ENCODE results near the gene SLC1A2.
"Not testable (repeated sequence)": the region's sequence is repeated elsewhere in the genome, so short reads cannot be mapped to it uniquely, and the experiment has no call there.

The SLC1A2 gene

GRCh38 chr11:35242412-35243242 is 176.7 kb downstream of the SLC1A2 start:
- DNase-seq (ENCODE audit: low spot score): no peak

DNA sequence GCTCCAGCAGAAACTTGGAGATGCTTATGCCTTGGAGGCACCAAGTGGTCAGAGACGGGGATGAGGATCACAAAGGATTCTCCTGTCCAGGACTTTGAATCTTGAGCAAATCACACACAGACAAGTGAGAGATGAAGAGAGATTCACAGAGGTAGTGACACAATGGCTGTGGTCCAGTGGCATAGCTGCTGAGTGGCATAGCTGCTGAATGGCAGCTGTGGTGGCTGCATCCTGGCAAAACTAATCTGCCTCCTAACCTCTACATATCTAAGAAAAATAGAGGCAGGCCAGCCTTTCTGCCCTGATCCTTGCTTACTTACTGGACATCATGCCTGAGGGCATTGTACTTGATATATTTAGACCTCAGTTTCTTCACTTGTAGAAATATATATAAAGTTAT is 177.8 kb downstream of the SLC1A2 start:
- no peak for DNase-seq (ENCODE audit: low spot score)

- no peak for DNase-seq (ENCODE audit: low spot score)
Measured at GRCh38 chr11:35241083-35241482, 178.3 kb downstream of the SLC1A2 start.

- DNase-seq (ENCODE audit: low spot score): no peak
Measured at GRCh38 chr11:35239471-35240075, 179.8 kb downstream of the SLC1A2 start.

GRCh38 chr11:35238882-35239281 is 180.5 kb downstream of the SLC1A2 start:
- no peak for DNase-seq (ENCODE audit: low spot score)

DNA sequence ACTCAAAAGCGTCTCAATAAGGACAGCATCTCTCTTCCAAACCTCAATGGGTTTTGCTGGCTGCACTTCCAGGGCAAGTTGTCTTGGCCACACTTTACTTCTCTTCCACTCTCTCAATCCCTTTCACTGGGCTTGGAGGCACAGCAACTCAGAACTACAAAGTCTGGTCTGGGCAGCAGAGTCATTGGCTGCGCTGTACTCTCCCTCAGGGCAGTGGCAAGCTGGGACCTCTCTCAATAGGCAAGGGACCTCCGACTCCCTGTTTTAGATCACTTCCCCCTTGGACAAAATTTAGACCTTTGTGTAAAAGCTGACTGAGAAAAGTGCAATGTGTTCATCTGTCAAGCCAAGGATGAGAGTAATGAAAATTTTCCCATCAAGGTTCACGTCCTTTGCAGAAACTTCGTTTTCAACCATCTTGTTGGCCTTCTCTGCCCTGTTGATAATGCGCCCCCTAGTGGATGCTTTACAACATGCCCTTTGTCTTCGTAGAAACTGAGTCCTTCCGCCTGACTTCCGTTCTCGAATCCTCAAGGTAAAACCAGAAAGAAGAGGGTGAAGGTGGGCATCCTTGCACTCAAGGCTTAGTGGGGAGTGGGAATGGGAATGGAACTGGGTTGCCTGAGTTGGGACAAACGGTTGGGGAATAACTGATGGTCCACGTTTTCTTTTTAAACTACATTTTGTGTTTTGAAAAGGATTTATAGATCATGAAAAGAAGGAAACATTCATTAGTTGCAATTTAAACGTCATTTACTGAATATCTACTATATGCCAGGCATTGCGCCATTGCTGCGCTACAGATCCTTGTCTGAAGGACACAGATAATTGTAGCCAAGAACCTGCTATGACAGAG is 181.3 kb downstream of the SLC1A2 start:
- peak; percentile 58 for DNase-seq (ENCODE audit: low spot score)

- DNase-seq (ENCODE audit: low spot score): no peak
Measured at GRCh38 chr11:35237351-35237750, 182.0 kb downstream of the SLC1A2 start.

DNA sequence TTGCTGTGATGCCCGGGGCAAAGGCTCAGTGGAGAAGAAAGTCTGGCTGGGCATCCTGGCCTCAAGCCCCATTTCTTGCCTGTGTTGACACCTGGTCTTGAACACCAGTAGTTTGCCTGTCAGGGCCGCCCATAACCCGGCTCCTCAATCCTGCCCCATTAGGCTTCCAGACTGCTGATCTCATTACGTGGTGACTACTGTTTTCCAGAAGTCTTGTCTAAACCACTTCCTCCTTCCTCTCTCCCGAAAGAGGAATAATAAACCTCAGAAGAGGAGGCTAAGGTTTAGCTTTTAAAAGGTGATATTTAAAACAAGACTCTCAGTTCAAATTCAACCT is 182.7 kb downstream of the SLC1A2 start:
- no peak for DNase-seq (ENCODE audit: low spot score)

DNA sequence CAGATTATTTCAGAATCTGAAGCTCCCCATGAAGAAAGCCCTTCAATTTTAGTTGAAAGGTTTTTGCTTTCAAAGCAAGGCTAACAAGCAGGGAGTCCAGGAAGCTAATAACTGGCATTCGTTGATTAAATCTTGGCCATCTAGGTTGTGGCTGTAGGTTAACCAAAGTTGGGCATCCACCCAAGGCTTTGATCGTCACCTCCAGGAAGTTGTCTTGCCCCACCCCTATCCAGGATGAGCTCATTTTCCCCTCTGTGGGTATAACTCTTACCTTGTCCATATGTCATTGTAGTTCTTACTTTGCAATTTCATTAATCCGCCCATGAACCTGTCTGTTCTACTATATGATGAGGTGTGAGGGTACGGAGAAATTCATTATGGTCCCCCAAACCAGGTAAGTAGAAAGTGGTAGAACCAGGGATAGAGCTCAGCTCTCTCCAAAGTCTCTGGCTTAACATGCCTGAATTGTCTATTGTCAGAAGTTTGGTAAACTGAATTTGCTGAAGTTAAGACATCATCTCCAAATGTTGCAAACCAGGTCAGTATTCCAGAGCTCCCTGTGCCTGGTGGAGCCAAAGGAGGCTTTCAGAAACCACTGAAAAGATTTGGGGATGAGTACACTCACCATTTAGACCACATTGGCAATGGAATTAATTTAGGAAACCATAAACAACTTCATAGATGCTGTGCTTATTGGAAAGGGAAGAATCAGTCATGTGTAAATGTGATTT is 183.3 kb downstream of the SLC1A2 start:
- no peak for DNase-seq (ENCODE audit: low spot score)

DNA sequence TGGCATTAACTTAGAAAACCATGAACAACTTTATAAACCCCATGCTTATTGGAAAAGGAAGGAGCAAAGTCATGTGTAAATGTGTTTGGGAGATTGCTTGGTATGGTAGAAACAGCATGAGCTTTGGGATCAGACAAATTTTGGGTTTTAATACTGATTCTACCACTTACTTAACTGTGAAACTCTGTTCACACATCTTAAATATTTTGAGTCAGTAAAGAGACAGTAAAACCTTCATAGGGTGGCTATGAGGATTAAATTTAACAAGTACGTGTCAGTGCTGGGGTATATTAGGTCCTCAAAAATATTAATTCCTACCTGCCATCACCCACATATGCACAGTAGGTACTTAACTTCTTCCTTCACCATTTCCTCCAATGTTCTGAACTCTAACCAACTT is 183.9 kb downstream of the SLC1A2 start:
- DNase-seq (ENCODE audit: low spot score): no peak

- no peak for DNase-seq (ENCODE audit: low spot score)
Measured at GRCh38 chr11:35235157-35235468, 184.2 kb downstream of the SLC1A2 start.

DNA sequence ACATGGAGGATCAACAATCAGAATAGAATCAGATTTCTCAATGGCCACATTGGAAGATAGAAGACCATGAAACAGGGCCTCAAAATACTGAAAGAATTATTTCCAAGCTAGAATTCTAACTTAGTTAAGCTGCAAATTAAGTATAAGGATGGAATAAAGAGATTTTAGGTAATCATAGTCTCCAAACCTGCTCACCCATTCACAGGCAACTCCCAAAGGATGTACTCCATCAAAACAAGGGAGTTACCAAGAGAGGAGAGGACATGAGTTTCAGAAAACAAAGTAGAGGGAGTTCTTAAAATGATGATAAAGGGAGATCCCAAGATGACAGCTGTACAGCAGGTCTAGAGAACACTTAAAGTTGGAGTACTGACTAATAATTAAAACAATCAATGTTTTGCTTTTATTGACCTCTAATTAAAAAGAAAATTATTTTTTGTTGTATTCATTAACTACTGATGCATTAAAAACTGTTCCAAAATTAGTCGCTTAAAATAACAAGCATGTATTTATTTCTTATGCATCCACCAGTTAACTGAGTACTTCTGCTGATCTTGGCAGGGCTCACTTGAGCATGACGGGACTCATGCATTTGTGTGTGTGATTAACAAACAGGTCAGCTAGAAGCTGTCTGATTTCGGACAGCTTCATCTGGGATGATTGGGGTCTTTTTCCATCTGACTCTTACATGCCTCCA is 184.8 kb downstream of the SLC1A2 start:
- DNase-seq (ENCODE audit: low spot score): no peak

GRCh38 chr11:35233518-35233917 is 185.8 kb downstream of the SLC1A2 start:
- no peak for DNase-seq (ENCODE audit: low spot score)

DNA sequence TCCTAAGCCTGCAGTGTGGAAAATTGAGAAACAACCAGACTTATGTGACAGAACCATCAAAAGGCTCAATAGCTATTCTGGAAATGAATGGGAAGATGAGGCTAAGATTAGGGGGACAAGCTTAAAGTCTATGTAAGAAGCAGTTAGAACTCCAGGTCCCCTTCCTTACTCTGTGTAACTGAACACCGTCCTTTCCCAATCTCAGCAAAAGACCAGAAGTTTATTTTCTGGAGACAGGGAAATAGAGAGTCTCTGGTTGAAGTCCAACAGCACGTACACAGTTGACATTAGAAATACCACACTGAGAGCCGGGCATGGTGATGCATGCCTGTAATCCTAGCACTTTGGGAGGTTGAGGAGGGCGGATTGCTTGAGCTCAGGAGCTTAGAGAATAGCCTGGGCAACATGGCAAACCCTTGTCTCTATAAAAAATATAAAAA is 186.4 kb downstream of the SLC1A2 start:
- no peak for DNase-seq (ENCODE audit: low spot score)

DNA sequence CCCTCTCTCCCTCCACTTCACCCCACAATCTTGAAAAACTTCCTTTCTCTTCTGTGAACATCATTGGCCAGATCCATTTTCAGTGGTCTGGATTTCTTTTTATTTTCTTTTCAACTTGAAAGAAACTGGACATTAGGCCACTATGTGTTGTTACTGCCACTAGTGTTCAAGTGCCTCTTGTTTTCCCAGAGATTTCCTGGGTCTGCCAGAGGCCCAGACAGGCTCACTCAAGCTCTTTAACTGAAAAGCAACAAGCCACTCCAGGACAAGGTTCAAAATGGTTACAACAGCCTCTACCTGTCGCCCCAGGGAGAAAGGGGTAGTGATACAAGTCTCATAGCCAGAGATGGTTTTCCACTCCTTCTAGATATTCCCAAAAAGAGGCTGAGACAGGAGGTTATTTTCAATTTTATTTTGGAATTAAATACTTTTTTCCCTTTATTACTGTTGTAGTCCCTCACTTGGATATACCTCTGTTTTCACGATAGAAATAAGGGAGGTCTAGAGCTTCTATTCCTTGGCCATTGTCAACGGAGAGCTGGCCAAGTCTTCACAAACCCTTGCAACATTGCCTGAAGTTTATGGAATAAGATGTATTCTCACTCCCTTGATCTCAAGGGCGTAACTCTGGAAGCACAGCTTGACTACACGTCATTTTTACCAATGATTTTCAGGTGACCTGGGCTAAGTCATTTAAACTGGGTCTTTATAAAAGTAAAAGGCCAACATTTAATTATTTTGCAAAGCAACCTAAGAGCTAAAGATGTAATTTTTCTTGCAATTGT is 188.1 kb downstream of the SLC1A2 start:
- no peak for DNase-seq (ENCODE audit: low spot score)

GRCh38 chr11:35230388-35230787 is 189.0 kb downstream of the SLC1A2 start:
- no peak for DNase-seq (ENCODE audit: low spot score)

DNA sequence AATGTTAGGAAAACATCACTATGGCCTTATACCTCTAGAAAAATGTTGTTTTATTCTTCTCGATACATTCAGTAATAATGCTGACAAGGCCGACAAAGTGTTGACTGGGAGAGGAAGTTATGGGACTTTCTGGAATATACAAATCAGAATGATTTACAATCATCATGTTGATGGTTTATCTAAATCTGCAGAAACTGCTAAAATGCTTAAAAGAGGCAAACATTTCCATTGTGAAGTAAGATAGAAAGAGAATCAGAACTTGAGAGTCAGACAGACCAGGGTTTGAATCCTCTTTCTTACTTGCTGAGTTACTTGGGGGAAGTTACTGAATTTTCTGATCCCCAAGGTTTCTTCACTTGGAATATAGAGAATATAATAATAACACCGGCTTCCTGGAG is 191.0 kb downstream of the SLC1A2 start:
- DNase-seq (ENCODE audit: low spot score): no peak

GRCh38 chr11:35227576-35228327 is 191.6 kb downstream of the SLC1A2 start:
- no peak for DNase-seq (ENCODE audit: low spot score)

GRCh38 chr11:35226756-35227155 is 192.6 kb downstream of the SLC1A2 start:
- DNase-seq (ENCODE audit: low spot score): not testable (repeated sequence)

GRCh38 chr11:35225946-35226520 is 193.3 kb downstream of the SLC1A2 start:
- no peak for DNase-seq (ENCODE audit: low spot score)
